ENCODE data around the gene HNRNPL. TPM values are rescaled to one million over a fixed set of nuclear protein-coding genes. Genes with fewer than 3 reads are reported as not detected.

The HNRNPL gene
- total and polyA plus RNA-seq, 9 of the 15 experiments (the other 6 are each of a cell fraction or from before 2014, with no cell fraction given) = 39.5 to 610 (median 299) TPM

- no peak for ATAC-seq
- H3K9ac ChIP-seq (ENCODE audit: insufficient read depth in 1 of 2, low read depth in 2 of 2, low read length in 2 of 2) = no peak overlapping the region
- no peak overlapping the region for H3K27ac ChIP-seq (ENCODE audit: extremely low read depth, low read depth, low read length)
- ChIA-PET CTCF (ENCODE audit: low intra/inter-chr PET ratio) (no interaction called here), POLR2A (no interaction called here)
- H2AFZ ChIP-seq (ENCODE audit: low read depth, low read length) = no peak overlapping the region
- H4K20me1 ChIP-seq (replicated peaks; ENCODE audit: control insufficient read depth, insufficient read depth, low read length) = no peaks in the 10 kb centered on the region
- H3K9me1 ChIP-seq (ENCODE audit: control insufficient read depth, insufficient read depth, low read length) = no peaks in the 10 kb centered on the region
- H3K9me3 ChIP-seq (replicated peaks; ENCODE audit: control insufficient read depth, insufficient read depth, low read depth, low read length) = no peaks in the 10 kb centered on the region
- intact Hi-C loops (cut with micrococcal nuclease) = loop anchor here (5.0 kb wide), 2 partner anchors 93 to 102 kb away; partner anchors contain the start of genes MRPS12 and SARS2
- no peak overlapping the region for H3K4me3 ChIP-seq
- peaks cover 21% of the 10 kb centered on the region; the same call in 2 of the 3 replicates for H3K36me3 ChIP-seq (ENCODE audit: control insufficient read depth, insufficient read depth, low read length)
- no peak for DNase-seq (ENCODE audit: extremely low read depth in 1 of 4, low spot score in 3 of 4)
- peaks cover 13 to 29% of the 10 kb centered on the region in 2 experiments; a peak in 4 of 5 replicates for H3K4me1 ChIP-seq (replicated peaks in 1 of 2; ENCODE audit: control insufficient read depth in 2 of 2, insufficient read depth in 2 of 2, low read length in 2 of 2)
- 62% methylated on average over 4 of the region's 4 CpGs for WGBS (ENCODE audit: insufficient coverage, low coverage, missing lambda C conversion rate)
- peaks cover 10% of the 10 kb centered on the region for H3K79me2 ChIP-seq (ENCODE audit: control insufficient read depth, insufficient read depth, low read length)
- FAIRE-seq = no peak
- H3K4me2 ChIP-seq (ENCODE audit: insufficient read depth, low read length) = no peak overlapping the region
- H3K27me3 ChIP-seq (ENCODE audit: control insufficient read depth in 2 of 2, insufficient read depth in 2 of 2, low read length in 2 of 2) = no peaks in the 10 kb centered on the region
- TF ChIP-seq C11orf30 (IDR thresholded peaks at IDR 0.05; ENCODE audit: low read depth) (peak; percentile 63), KDM1A (IDR thresholded peaks at IDR 0.05) (peak; percentile 29 to 54; a peak in 2 of 4 replicates), MAFF (IDR thresholded peaks at IDR 0.05; ENCODE audit: low read length) (peak; percentile 64), ZNF316 (IDR thresholded peaks at IDR 0.05) (peak; percentile 84), MAFK (IDR thresholded peaks at IDR 0.05; ENCODE audit: low read length) (peak; percentile 35), XRCC3 (IDR thresholded peaks at IDR 0.05) (no peak), ZNF24 (IDR thresholded peaks at IDR 0.05) (no peak), RCOR1 (IDR thresholded peaks at IDR 0.05; ENCODE audit: borderline replicate concordance in 1 of 2, low read depth in 2 of 2, low read length in 2 of 2) (0 out of 4 replicates have a peak, but pooled peaks of 1 of the 2 experiments have one; percentile 28), MAFG (tag; conservative IDR thresholded peaks at IDR 0.05) (peak; percentile 54), CBFA2T3 (IDR thresholded peaks at IDR 0.05) (peak; percentile 18; the same call in 1 of the 2 replicates), SUPT5H (IDR thresholded peaks at IDR 0.05) (no peak)
- in situ Hi-C loops (cut with MboI) = no loop called here
- BruUV-seq (replicated peaks) = no TSS peak
Observed at GRCh38 chr19:38830039-38830733, 19.6 kb downstream of the HNRNPL start.
